Endometrium (tissue), 2 donors: ENCODE data around the gene FHIT.
"Not testable (repeated sequence)": the region's sequence is repeated elsewhere in the genome, so short reads cannot be mapped to it uniquely, and the experiment has no call there.

Source experiments
- FAIRE-seq: peaks from 2 replicates; lab custom pipeline; 2012; peaks lifted over from hg19 to GRCh38; lab: Jason Lieb, UNC
- donor health status: control.
- donor health status: control.

Gene FHIT

DNA sequence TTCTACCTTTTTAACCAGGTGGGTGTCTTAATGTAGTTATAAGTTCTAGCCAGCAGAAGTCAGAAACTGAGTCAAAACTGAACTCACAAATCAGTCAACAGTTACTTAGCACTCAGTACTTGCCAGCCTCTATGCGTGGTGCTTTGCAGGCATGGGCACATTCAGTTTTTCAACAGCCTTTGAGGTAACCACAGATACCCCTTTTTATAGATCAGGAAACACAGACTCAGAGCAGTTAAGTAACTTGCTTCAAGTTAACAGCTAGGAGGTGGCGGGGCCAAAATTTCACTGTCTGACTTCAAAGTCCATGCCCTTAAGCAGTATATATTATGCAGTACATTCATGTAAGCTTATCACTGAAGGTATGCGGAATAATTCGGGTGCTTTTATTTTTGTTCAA, 139.4 kb downstream of the FHIT start:
- FAIRE-seq, result no peak

DNA sequence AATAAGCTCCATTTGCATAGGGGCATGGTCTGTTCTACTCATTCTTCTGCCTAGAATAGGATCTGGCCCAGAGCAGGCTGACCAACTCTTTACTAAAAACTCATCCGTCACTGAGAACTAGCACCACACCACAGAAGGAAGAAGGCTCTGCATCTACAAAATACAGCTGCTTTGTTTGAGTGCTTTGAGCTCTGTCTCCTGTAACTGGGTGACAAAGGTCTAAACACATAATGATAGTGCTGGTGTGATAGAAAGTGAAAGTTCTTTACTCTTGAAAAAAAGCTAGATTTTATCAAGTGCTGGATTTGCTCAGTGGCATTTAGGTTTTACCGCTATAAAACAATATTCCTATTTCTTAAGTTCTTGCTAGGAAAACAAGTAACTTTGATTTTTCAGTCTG, 140.7 kb downstream of the FHIT start:
- FAIRE-seq, result no peak

DNA sequence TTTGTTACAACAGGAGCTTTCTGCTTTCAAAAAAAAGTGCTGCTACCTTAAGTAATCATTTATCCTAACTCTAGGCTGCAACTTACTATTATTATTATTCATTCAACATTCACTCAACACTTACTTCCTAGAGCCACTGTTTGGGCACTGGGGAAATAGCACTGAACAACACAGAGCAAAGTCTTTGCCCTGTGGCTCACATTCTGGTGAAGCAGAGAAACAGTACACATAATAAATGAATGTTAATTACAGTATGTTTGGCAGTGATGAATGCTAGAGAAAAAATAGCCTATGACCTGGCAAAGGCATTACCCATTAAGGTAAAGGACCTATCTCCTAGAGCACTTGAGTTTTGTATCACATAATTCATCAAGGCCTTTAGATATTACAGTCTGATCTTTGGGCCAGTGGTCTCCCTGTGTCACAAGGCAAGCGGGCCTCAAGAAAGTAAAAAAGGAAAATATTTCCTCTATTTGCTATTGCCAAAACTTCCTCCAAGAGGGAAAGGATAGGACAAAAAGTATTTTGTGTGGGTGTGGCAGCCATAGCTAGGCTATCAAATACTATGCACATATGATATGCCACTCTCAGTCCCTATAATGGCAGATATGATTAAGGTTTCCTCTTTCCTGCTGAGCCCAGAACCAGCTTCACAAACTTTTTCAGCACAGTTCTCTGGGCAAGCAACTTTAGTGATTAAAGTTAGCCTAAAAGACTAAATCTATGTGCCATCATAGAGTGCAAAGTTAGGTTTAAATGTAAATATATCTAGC, 142.8 kb downstream of the FHIT start:
- FAIRE-seq, result no peak

DNA sequence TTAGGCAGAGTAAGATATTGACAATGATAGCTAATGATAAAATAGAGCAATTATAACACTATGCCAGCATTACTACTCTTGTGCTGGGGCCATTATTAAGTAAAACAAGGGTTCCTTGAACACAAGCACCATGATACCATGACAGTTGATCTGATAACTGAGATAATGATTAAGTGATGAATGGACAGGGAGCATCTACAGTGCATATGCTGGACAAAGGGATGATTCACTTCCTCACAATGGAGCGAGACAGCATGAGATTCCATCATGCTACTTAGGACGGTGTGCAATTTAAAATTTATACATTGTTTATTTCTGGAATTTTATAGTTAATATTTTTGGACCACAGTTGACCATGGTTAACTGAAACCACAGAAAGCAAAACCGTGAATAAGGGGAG, 156.6 kb downstream of the FHIT start:
- FAIRE-seq, result no peak

DNA sequence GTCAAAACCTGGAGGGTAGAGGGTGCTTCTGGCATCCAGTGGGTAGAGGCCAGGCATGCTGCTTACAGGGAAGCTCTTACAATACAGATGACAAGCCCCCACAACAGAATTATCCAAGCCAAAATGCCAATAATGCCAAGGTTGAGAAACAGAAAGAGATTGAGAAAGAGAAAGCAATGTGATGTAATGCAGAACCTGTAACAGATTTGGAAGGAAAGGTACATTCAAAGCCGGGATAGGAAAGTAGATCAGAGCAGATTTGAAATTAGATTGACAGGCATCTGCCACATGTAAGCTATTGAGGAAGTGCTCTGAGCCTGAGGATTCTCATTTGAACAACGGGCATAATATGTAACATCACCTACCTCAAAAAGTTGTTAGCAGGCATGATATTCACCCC, 157.9 kb downstream of the FHIT start:
- FAIRE-seq, result no peak

DNA sequence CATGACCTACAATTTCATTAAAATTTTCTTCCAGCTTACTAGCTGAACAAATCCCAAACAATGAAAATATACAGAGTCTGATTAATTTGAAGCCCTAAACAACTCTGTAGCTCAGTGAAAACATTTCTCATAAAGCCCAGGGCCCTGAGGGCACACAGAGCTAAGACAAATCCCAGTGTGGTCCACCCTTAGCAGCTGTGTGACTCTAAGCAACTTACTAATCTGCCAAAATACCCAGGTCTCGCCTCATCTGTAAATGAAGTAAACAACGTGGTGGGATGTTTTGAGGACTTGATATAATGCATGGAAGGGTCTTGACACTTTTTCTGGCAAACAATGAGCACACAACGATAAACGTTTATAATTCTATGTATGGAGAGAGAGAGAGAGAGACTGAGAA, 158.4 kb downstream of the FHIT start:
- FAIRE-seq, result no peak

DNA sequence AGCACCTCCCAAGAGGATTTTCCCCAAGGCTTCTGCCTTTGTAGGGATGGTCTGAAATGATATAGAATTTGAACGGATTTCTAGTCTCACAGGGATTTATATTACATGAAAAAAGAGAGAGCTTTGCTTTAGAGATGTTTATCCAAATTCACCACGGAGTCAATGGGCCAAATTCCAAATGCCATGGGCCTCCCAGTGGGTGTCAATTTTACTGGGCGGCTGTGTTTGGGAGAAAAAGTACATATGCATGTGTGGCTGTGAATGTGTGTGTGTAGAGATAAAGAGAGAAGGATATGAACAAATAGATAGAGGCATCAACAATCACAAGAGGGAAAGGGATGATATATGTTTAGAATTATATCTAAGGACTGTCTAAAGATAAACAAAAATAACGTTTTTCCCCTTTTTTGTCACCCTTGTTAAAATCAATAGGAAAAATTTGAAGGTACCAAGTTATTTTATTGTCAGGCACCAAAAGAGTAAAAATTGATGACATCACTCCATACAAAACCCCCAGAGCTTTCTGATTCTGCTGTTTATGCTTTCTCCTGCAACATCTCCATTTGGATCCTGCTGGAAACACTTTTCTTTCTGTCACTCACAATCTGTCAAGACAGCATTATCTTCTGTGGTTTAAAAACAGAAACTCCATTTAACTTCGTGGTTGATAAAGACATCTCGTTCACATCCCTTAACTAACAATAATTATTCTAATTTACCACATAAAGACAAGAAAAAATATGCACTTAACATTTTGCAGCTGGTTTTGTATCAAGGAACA, 160.7 kb downstream of the FHIT start:
- FAIRE-seq, result no peak

DNA sequence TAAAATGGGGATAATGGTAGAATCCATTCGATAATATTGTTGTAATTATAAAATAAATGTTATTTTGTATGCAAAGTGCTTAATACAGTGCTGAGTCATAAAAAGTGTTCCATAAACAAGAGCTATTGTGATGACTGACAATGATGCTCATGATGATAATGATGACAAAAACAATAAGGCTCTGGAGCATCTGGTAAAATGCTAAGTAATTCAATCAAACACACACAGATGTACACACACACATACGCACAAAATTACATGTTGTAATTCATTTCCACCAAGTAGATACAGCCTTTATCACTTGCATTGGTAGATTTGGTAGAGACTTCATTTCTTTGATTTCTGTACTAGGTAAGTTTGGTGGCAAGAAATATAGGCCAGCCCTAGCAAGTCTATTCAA, 163.8 kb downstream of the FHIT start:
- no peak for FAIRE-seq

DNA sequence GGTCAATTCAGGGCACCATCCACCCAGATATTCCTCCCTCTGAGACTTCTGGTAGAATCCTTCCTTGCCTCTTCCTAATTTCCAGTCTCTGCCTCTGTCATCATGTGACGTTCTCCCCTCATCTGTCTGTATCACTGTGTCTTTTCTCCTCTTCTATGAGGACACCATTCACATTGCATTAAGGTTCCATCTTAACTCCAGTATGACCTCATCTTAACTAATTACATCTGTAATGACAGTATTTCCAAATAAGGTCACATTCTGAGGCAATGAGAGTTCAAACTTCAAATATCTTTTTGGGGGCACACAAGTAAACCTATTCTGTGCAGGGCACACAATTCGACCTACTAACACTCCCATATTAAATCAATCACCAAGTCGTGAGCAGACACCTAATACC, 169.7 kb downstream of the FHIT start:
- no peak for FAIRE-seq

DNA sequence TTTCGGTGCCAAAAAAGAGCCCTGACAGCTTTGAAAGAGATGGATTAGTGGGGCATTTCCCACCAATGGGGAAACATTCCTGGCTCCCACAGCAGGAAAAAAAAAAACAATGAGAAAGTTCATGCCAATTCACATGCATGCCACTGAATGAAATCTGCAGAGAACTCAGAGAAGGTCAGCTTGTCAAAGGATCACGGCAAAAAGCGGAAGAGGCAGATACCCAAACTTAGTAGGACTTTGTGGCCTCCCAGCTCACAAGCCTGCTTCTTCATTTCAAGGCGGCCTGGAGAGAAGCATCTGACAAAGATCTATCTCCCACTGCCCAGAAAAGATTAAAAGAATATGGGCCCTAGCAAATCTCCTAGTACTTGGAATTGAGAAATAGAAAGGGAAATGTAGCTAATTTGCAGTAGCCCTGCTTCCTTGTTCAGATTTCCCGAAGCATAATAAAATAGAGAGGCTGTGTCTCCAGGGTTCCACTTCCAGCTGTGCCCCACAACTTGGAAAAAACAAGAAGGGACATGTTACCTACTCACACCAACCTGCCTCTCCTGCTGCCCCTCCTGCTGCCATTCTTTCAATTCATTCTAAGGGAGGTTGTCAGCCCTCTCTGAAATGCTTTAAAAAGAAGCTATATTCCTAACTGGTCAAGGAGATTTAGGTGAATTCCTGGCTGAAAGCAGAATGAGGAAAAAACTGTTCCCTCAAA, 170.4 kb downstream of the FHIT start:
- FAIRE-seq, result no peak

DNA sequence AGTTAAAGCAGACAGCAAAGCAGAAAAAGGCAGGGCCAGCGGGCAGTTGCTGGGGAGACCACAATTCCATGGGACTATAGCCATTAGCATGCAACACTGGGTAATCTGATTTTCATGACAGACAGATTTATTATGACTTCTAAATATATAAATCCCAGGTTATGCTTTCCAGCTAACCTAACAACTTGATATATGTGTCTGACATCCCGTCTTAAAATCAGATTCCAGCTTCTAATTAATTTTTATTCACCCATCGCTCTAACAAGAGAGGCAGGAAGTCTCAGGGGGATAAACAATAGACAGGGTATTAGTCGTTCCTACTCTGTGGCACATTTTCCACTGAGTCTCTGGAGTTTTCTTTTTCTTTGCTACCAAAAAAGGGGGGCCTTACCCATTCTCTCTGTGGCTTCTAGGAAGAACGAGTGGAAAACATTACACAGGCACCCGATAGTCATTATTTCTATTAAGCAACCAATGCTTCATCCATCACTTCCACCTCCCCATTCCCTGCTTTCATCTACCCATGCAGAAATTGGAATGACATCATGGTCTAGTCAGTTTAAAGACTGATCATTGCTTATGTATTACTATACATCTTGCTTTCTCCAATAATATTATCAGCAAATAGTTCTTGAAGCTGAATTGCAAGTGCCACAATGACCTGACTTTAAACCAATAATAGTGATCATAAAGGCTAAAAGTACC, 173.1 kb downstream of the FHIT start:
- FAIRE-seq, result no peak

DNA sequence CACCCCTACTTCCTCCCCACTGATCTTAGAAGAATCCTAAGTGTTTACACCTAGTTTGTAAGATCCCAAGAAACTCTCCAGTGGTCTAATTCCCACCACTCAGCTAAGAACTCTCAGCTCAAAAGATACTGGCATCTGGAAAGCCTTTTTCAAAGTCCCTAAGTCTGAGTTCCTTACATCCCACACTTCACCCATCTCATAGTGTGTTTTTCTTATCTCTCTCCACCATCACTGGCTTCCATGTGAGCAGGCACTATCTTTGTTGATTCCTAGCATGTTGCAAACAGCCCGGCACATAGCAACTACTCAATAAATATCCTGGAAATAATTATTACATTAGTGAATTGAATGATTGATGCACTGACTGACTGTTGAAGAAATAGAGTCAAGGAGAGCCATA, 173.7 kb downstream of the FHIT start:
- FAIRE-seq, result no peak

DNA sequence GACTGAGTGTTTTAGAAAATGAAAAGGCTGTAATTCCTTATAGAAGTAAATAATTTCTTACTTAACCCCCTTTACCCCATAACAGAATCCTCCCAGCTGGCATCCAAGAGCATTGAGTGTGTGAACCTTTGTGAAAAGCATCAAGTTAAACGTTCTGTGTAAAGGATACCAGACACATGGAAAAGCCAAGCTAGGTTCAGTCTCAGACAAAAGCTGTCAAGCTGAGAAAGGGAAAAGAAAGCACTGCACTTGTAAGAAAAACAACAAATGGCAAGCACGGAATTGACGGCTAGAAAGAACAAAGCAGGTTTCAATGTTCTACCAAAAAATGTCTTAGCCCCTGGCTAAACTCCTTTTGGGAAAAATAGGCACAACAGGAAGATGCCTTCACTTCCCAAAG, 176.5 kb downstream of the FHIT start:
- FAIRE-seq, result no peak

DNA sequence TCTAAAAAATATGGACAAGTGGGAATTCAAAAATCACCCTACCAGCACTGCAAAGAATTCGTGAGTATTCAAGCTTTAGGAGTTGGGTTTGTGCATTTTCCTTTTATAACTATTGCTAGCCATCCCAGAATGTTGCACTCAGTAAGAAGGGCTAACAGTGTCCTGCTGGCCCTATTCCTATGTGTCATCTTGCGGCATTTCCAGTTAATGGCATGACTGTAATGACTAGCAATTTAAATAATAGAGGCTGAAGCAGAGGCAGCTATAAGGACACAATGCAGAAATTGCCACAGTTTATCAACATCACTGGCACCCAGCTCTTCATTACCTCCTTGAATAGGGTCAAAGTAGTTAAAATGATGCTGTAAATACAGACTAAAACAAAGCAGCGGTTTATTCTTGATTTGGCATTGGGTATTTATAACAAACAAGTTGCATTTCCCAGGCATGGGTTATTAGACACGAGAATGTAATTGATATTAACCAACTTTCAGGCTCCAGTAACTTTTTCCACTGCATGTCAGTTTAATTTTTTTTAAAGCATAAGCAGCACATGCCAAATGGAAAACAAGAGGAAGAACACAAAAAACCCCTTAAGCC, 177.6 kb downstream of the FHIT start:
- FAIRE-seq, result no peak

DNA sequence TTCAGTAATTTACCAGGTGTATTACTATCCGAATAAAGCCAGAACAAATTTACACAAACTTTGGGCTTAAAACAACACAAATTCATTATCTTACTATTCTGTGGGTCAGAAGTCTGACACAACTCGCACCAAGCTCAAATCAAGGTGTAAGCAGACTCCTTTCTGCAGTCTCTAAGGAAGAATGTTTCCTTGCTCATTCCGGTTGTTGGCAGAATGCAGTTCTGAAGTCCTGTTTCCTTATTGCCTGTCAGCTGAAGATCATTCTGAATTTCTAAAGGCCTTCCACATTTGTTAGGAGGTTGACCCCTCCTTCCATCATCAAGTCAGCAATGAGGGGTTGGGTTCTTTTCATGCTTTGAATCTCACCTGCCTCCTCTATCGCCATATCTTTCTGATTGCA, 183.2 kb downstream of the FHIT start:
- FAIRE-seq, result no peak

DNA sequence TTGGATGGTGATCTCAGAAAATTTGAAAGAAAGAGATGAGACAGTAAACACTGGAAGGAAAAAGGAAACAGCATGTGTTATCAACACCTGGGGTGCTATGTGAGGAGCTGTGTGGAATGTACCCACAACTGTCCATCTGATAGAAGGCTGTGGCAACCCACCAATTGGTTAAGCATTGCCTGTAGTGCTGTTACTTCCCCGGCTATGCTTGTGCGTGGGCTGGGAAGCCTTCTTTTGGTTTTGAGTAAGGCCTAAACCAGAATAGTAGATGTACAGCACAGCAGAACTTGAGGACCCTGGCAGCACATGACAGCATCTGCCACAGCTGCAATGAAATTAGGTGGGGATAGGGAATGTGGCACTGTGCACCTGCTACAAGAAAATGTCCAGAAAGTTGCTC, 184.5 kb downstream of the FHIT start:
- FAIRE-seq, result no peak

DNA sequence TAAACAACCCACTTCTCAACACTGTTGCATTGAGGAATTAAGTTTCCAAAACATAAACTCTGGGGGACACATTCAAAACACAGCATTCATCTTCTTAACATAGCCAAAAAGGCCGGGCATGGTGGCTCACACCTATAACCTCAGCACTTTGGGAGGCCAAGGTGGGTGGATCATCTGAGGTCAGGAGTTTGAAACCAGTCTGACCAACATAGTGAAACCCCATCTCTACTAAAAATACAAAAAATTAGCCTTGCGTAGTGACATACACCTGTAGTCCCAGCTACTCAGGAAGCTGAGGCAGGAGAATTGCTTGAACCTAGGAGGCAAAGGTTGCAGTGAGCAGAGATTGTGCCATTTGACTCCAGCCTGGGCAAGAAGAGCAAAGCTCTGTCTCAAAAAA, 185.0 kb downstream of the FHIT start:
- FAIRE-seq, result not testable (repeated sequence)

DNA sequence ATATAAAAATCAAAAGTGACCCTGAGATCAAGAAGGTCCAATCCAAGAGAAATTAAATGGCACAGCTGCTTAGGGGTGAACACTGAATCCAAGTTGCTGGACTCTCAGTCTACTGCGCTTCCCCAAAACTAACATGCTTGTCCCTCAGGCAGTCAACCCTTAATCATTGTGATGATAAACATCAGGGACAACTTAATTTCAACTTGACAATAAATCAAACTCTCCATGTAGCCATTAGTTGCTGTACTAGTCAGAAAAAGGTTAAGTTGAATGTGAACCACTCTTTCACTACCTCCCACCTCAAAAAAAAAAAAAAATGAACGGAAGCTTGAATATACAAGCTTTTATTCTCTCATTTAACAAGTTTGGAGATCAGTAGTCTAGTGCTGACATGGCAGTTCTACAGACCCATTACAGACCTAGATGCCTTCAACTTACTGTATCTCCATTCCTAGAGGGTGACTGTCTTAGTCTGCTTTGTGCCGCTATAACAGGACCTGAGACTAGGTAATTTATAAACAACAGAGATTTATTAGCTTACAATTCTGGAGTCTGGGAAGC, 185.7 kb downstream of the FHIT start:
- no peak for FAIRE-seq

DNA sequence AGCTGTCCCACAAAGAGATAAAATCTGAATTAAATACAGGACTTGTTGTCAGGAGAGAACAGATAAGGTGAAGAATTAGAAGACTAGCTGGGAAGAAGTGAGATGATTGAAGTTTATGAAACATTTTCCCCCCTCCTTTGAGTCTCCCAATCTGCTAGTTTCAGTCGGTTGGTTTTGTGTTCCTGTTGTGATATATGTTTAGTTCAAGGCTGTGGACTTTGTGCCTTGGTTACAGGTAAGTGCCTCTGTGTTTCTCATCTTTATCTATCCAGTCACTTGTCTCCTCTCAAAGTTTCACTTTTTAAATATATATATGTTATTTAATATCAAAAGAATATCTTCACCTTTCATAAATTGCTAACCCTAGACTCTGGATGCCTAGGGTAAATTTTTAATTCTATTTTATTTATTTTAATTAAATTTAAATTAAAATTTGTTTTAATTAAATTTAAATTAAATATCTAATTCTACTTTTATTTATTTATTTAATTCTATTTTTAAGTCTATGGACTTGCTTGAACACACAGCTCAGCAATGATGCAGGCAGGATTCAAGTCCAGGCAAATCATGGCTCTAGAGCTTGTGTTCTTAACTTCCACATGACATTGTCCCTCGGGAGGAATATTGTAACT, 190.0 kb downstream of the FHIT start:
- FAIRE-seq, result peak; percentile 59

DNA sequence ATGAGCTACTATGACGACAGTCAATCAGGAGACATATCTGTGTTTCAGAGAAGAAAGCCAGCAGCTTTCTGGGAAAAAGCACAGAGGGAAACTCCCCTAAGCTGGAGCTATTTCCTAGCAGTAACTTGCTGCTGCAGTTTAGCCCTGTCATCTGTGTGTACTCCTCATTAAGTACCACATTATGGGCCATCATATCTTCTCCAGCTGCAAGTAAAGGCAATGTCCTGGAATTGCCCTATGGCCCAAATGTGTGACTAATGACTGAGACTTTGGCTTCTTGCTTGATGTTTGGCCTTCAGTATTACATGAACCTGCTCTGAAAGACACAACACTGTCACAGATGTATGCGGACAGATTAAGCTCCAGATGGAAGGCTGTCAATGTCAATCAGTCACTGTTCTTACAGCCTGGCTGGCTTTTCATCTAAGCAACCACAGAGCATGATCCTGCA, 190.8 kb downstream of the FHIT start:
- FAIRE-seq, result no peak

DNA sequence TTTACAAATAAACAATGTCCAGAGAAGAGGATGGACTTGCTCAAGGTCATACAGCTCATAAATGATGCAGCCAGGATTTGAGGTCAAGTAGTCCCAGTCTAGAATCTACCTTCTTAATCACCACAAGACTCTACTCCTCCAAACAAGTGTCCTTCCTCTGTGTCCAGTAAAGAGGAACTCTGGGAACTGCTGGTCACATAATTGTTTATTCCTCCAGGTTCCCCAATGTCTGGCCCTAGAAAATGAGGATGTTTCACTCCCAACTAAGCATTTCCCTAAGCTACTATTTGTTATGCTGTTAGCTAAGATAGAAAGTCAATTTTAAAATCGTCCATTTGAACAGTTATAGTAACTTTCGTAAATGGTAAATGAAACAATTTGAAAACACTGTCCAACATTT, 192.4 kb downstream of the FHIT start:
- no peak for FAIRE-seq
